PFSK-1 (cell line): ENCODE measurements around the gene ANKS1B.

Experiments used
- TAF1 ChIP-seq: IDR thresholded peaks from 2 replicates; pipeline ENCODE4 v1.6.1; 2012; ENCODE audit warnings: low read length, control low read depth, borderline replicate concordance; ENCODE audit not compliant: insufficient read depth
- TF ChIP-seq, protein P1 (sequence below), 2 experiments: IDR thresholded peaks; 2 replicates each; pipeline versions ENCODE4 v1.6.1 to v1.8.0; 2011 to 2012; ENCODE audit warnings: low read depth in 2 of 2, low read length in 2 of 2, control low read depth in 1 of 2, inconsistent platforms in 1 of 2, mild to moderate bottlenecking in 1 of 2, moderate library complexity in 1 of 2; ENCODE audit not compliant: insufficient read depth in 1 of 2

DNA sequence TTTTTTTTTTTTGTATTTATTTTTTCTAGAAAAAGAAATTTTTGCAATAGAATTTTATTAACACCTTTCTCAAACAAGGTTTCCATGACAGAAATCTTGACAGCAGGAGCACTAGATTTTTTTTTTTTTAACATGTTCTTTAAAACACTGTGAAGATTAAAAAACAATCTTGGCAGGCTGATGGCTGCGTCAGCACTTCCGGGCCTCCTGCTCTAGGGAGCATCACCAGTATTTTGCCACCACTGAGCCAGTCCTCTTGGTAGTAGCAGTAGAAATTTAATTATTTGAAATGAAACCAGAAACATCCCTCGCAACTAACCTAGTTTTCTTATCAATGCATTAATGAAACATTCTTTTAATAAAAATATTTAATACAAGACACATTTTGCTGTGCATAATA, 1240.1 kb downstream of the ANKS1B start:
- TF ChIP-seq, protein P1, sequence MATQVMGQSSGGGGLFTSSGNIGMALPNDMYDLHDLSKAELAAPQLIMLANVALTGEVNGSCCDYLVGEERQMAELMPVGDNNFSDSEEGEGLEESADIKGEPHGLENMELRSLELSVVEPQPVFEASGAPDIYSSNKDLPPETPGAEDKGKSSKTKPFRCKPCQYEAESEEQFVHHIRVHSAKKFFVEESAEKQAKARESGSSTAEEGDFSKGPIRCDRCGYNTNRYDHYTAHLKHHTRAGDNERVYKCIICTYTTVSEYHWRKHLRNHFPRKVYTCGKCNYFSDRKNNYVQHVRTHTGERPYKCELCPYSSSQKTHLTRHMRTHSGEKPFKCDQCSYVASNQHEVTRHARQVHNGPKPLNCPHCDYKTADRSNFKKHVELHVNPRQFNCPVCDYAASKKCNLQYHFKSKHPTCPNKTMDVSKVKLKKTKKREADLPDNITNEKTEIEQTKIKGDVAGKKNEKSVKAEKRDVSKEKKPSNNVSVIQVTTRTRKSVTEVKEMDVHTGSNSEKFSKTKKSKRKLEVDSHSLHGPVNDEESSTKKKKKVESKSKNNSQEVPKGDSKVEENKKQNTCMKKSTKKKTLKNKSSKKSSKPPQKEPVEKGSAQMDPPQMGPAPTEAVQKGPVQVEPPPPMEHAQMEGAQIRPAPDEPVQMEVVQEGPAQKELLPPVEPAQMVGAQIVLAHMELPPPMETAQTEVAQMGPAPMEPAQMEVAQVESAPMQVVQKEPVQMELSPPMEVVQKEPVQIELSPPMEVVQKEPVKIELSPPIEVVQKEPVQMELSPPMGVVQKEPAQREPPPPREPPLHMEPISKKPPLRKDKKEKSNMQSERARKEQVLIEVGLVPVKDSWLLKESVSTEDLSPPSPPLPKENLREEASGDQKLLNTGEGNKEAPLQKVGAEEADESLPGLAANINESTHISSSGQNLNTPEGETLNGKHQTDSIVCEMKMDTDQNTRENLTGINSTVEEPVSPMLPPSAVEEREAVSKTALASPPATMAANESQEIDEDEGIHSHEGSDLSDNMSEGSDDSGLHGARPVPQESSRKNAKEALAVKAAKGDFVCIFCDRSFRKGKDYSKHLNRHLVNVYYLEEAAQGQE (IDR thresholded peaks at IDR 0.05; ENCODE audit: insufficient read depth in 1 of 2, low read depth in 2 of 2, low read length in 2 of 2), result no peak
- no peak for TF ChIP-seq TAF1
